Astrocyte (in vitro differentiated cells and primary cell): ENCODE results near the gene CTSD.

Experiments used
- CTCF ChIP-seq: IDR thresholded peaks from 2 replicates; pipeline ENCODE4 v1.5.1; 2011; ENCODE audit warnings: low read depth, mild to moderate bottlenecking, inconsistent platforms, low read length, moderate library complexity; ENCODE audit not compliant: insufficient read depth
- EZH2 ChIP-seq: IDR thresholded peaks from 2 replicates; pipeline ENCODE4 v1.6.1; 2012; ENCODE audit warnings: mild to moderate bottlenecking, low read length, inconsistent platforms; ENCODE audit not compliant: insufficient read depth

DNA sequence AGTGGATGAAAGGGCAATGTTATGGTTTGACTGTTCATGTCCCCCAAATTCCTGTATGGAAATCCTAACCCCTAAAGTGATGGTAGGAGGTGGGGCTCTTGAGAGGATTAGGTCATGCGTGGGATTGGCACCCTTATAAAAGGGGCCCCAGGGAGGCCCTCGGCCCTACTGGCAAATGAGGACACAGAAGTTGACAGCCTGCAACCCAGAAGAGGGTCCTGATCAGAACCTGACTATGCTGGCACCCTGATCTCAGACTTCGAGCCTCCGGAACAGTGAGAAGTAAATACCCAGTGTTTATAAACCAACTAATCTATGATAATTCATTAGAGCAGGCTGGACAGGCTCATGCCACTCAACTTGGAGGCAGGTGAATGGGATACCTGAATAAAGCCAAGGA lies 22.0 kb downstream of the CTSD start:
- TF ChIP-seq CTCF (no peak), EZH2 (no peak)
